Common myeloid progenitor, CD34-positive (primary cell): ENCODE results near the gene LCE1D.

Experiments used
- CTCF ChIA-PET: fragments of 350-600 bp; sonication (Branson Sonifier 250); formaldehyde crosslinking; loops from one replicate; lab custom pipeline; 2021; ENCODE audit warnings: antibody characterized with exemption; lab: Charles Lee
- POLR2A ChIA-PET: fragments of 350-600 bp; sonication (Branson Sonifier 250); formaldehyde crosslinking; loops from one replicate; lab custom pipeline; 2021; ENCODE audit warnings: antibody characterized with exemption; lab: Charles Lee
- DNase-seq, 3 donors: peaks; one replicate each; pipeline versions ENCODE4 v3.0.0 to v3.0.0-alpha.2; 2013
- H3K27ac ChIP-seq, 2 experiments: 1 replicate in 1 of 2; 2 replicates in 1 of 2; pipeline ENCODE4 v1.7.0; 2013; ENCODE audit warnings: inconsistent platforms in 2 of 2, low read length in 2 of 2, mild to moderate bottlenecking in 2 of 2, low read depth in 1 of 2, moderate library complexity in 1 of 2; ENCODE audit not compliant: severe bottlenecking in 2 of 2, insufficient read depth in 1 of 2, poor library complexity in 1 of 2
- H3K27me3 ChIP-seq, 5 experiments: replicated peaks in 2 of 5; 1 replicate in 3 of 5; 2 replicates in 2 of 5; pipeline versions ENCODE4 v1.6.1 to v1.7.0; 2013; ENCODE audit warnings: low read length in 4 of 5, mild to moderate bottlenecking in 2 of 5, moderate library complexity in 2 of 5, inconsistent platforms in 1 of 5; ENCODE audit not compliant: insufficient read depth in 5 of 5, control insufficient read depth in 4 of 5
- H3K36me3 ChIP-seq, 4 experiments: 1 replicate in 2 of 4; 2 replicates in 2 of 4; pipeline versions ENCODE4 v1.6.1 to v1.7.0; 2013; ENCODE audit warnings: low read length in 3 of 4, control low read depth in 1 of 4, mild to moderate bottlenecking in 1 of 4; ENCODE audit not compliant: control insufficient read depth in 4 of 4, insufficient read depth in 4 of 4
- H3K4me1 ChIP-seq, 4 experiments: 1 replicate in 3 of 4; 2 replicates in 1 of 4; pipeline versions ENCODE4 v1.6.1 to v1.7.1; 2013; ENCODE audit warnings: low read length in 3 of 4, mild to moderate bottlenecking in 3 of 4, control low read depth in 1 of 4, inconsistent platforms in 1 of 4, moderate library complexity in 1 of 4; ENCODE audit not compliant: control insufficient read depth in 4 of 4, insufficient read depth in 4 of 4; ENCODE audit errors: control extremely low read depth in 1 of 4
- H3K4me3 ChIP-seq, 7 experiments: 1 replicate in 4 of 7; 2 replicates in 3 of 7; pipeline versions ENCODE4 v1.5.1 to v1.7.0; 2013; ENCODE audit warnings: mild to moderate bottlenecking in 7 of 7, low read length in 6 of 7, moderate library complexity in 6 of 7, inconsistent platforms in 2 of 7, low read depth in 2 of 7, control low read depth in 1 of 7; ENCODE audit not compliant: insufficient read depth in 4 of 7, control insufficient read depth in 1 of 7; ENCODE audit errors: extremely low read depth in 1 of 7
- H3K9me3 ChIP-seq, 5 experiments: 1 replicate in 4 of 5; 2 replicates in 1 of 5; pipeline versions ENCODE4 v1.6.1 to v1.7.1; 2013; ENCODE audit warnings: low read length in 4 of 5, mild to moderate bottlenecking in 2 of 5, inconsistent platforms in 1 of 5, low read depth in 1 of 5, moderate library complexity in 1 of 5; ENCODE audit not compliant: control insufficient read depth in 4 of 5, insufficient read depth in 2 of 5; ENCODE audit errors: control extremely low read depth in 1 of 5
- WGBS: methylation state at CpG from one replicate; pipeline ENCODE4 v1.1.5; 2013; ENCODE audit not compliant: insufficient coverage; 5-methylcytosine and 5-hydroxymethylcytosine counted together

Gene LCE1D

GRCh38 chr1:152759453-152760173, 36.9 kb upstream of the LCE1D start:
- ChIA-PET POLR2A (no interaction called here), CTCF (no interaction called here)
- Histone ChIP-seq H3K4me1 (no peaks in the 10 kb centered on the region), H3K9me3 (no peaks in the 10 kb centered on the region), H3K4me3 (no peak overlapping the region), H3K27ac (no peak overlapping the region), H3K27me3 (peaks cover 0 to 16% (median 0%) of the 10 kb centered on the region in 5 experiments), H3K36me3 (no peaks in the 10 kb centered on the region)
- no peak for DNase-seq
- WGBS = 93% methylated on average over 8 of the region's 8 CpGs

DNA sequence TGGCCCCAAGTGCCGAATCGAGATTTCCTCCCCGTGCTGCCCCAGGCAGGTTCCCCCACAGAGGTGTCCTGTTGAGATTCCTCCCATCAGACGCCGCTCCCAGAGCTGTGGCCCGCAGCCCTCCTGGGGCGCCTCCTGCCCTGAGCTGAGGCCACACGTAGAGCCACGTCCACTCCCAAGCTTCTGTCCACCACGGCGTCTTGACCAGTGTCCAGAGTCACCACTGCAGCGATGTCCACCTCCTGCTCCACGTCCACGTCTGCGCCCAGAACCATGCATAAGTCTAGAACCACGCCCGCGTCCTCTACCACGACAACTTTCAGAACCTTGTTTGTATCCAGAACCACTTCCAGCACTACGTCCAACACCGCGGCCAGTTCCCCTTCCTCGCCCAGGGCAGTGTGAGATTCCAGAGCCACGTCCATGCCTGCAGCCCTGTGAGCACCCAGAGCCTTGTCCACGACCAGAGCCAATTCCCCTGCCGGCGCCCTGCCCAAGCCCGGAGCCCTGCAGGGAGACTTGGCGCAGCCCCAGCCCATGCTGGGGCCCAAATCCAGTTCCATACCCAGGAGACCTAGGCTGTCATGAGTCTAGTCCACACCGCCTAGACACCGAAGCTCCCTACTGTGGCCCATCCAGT, 35.9 kb upstream of the LCE1D start:
- Histone ChIP-seq H3K4me1 (no peaks in the 10 kb centered on the region), H3K9me3 (no peaks in the 10 kb centered on the region), H3K27ac (no peak overlapping the region), H3K36me3 (no peaks in the 10 kb centered on the region), H3K4me3 (no peak overlapping the region), H3K27me3 (peaks cover 0 to 13% (median 0%) of the 10 kb centered on the region in 5 experiments)
- WGBS = 94% methylated on average over 28 of the region's 31 CpGs
- POLR2A ChIA-PET = no interaction called here
- DNase-seq = no peak
- CTCF ChIA-PET = no interaction called here

DNA sequence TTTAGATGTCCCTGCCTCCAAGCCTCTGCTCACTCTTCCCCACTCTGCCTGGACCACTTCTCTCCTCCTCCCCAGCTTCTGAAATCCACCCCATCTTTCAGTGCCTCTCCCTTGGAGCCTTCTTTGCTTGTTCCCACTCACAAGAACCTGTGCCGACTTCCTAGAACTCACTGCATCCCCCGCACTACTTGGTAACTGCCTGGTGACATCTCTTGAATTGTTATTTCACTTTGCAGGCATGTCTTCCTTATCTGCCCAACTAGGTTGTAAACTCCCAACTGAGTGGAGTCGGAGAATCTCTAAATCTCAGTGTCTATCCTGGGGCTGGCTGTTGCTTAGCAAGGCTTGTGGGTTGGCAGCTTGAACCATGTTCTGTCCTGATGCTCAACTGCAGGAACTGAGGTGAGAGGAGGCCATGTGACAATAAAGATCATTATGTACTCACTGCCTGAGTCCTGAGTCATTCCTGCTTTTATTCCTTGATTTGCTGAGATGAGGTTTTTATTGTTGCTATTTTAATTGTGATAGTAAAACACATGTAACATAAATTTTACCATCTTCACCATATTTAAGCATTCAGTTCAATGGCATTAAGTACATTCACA, 34.8 kb upstream of the LCE1D start:
- POLR2A ChIA-PET = no interaction called here
- CTCF ChIA-PET = no interaction called here
- peaks cover 0 to 1% (median 0%) of the 10 kb centered on the region in 5 experiments for H3K9me3 ChIP-seq

DNA sequence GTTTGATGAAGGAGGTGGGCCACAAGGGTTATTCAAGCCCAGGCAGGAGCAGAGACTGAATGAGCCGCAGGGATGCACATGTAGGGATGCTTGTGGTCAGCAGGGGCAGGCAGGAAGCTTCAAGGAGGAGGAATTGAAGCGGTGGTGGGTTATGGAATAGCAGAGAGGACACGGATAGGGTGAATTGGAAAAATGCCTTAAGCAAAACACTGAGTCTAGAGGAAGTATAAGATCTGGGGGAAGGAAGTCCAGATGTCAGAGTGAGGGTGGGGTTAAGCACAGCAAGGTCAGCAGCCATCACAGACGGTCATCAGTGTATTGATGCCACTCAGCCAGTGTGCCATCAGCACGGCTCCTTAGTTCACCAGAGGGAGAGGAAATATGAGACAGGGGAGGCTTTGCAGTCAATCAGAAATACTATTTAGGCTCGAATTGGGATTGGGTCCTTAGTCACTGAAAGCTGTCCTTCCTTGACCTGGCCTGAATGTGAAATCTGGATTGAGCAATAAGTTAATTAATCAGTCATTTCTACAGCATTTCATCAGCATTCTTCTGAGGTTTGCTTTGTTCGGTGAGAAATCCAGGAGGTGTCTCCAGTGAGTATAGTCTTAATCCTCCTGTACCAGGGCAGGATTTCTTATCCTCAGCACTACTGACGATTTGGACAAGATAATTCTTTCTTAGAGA, 27.5 kb upstream of the LCE1D start:
- Histone ChIP-seq H3K27me3 (peaks cover 0 to 4% (median 0%) of the 10 kb centered on the region in 5 experiments), H3K4me3 (no peak overlapping the region), H3K4me1 (no peaks in the 10 kb centered on the region), H3K36me3 (no peaks in the 10 kb centered on the region), H3K27ac (no peak overlapping the region), H3K9me3 (peaks cover 0 to 3% (median 0%) of the 10 kb centered on the region in 5 experiments)
- 74% methylated on average over 5 of the region's 8 CpGs for WGBS
- ChIA-PET CTCF (no interaction called here), POLR2A (no interaction called here)
- DNase-seq = no peak

More for the DNA sequence above, 34.8 kb upstream of the LCE1D start:
- Histone ChIP-seq H3K27me3 (peaks cover 0 to 9% (median 0%) of the 10 kb centered on the region in 5 experiments), H3K36me3 (no peaks in the 10 kb centered on the region), H3K27ac (no peak overlapping the region), H3K4me1 (no peaks in the 10 kb centered on the region), H3K4me3 (no peak overlapping the region)
- DNase-seq = no peak
- WGBS = 100% methylated on average over 2 of the region's 3 CpGs

GRCh38 chr1:152770411-152770810, 26.1 kb upstream of the LCE1D start:
- Histone ChIP-seq H3K27ac (no peak overlapping the region), H3K4me3 (no peak overlapping the region), H3K36me3 (no peaks in the 10 kb centered on the region), H3K4me1 (no peaks in the 10 kb centered on the region), H3K9me3 (peaks cover 0 to 3% (median 0%) of the 10 kb centered on the region in 5 experiments), H3K27me3 (peaks cover 0 to 4% (median 0%) of the 10 kb centered on the region in 5 experiments)
- no CpG with 5 or more reads among the region's 1 CpG for WGBS
- ChIA-PET POLR2A (no interaction called here), CTCF (no interaction called here)
- no peak for DNase-seq

DNA sequence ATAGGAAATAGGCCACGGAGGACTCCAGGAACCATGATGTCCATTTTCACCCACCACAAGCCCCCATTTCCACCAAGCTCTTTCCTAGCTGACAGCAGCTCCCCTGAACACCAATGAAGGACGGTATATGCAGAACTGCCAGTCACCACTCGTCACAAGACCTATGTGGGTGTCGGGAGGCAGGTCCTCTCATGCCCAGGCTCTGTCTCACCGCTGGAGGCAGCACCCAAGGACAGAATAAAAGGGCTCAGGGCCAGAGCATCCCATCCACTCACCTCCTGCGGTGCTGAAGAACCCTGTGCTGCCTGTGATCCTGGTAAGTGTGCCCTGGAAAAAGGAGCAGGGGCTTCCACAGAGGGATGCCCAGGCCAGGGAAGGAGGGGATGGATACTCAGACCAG, 21.6 kb upstream of the LCE1D start, which contains the start of gene LCE1F:
TSS of gene LCE1F (plus strand) at position 266 of the 400 bp plus-strand sequence. CDS start 1,232 bp downstream, outside the sequence.
- ChIA-PET POLR2A (no interaction called here), CTCF (no interaction called here)
- Histone ChIP-seq H3K4me1 (no peaks in the 10 kb centered on the region), H3K4me3 (no peak within 1 kb of the TSS), H3K27me3 (peaks cover 0 to 13% (median 3%) of the 10 kb centered on the region in 5 experiments), H3K9me3 (peaks cover 0 to 1% (median 0%) of the 10 kb centered on the region in 5 experiments), H3K36me3 (no peaks in the 10 kb centered on the region), H3K27ac (no peak within 1 kb of the TSS)
- DNase-seq = no peak
- 93% methylated on average over 6 of the region's 6 CpGs for WGBS
